Measurements from ENCODE around the gene KCTD4.

Gene KCTD4

GRCh38 chr13:45228002-45228401, 27.2 kb upstream of the KCTD4 start:
- Histone ChIP-seq H2BK5ac (ENCODE audit: low read length) (no peak overlapping the region), H3K9ac (ENCODE audit: low read length) (no peak overlapping the region), H3K4me3 (ENCODE audit: low read length) (no peak overlapping the region), H3K4me2 (ENCODE audit: low read length) (no peak overlapping the region), H3K4ac (ENCODE audit: low read depth, low read length) (no peak overlapping the region), H2BK120ac (ENCODE audit: low read depth, low read length) (no peak overlapping the region), H3K23ac (ENCODE audit: low read length) (no peak overlapping the region), H3K27me3 (ENCODE audit: insufficient read depth, low read length, poor library complexity) (no peaks in the 10 kb centered on the region), H3K79me1 (ENCODE audit: low read length) (peaks cover 2% of the 10 kb centered on the region), H2BK15ac (replicated peaks; ENCODE audit: low read depth) (no peak overlapping the region), H3K36me3 (ENCODE audit: control insufficient read depth, insufficient read depth, low read length) (no peaks in the 10 kb centered on the region), H3K4me1 (ENCODE audit: control insufficient read depth, low read depth, low read length) (no peaks in the 10 kb centered on the region), H4K8ac (ENCODE audit: low read depth, low read length) (no peak overlapping the region), H3K18ac (ENCODE audit: low read length) (no peak overlapping the region), H3K27ac (ENCODE audit: low read depth, low read length) (no peak overlapping the region), H2AK5ac (ENCODE audit: low read length) (no peak overlapping the region), H4K5ac (ENCODE audit: low read length) (no peak overlapping the region), H3K79me2 (ENCODE audit: control insufficient read depth, insufficient read depth, low read length) (no peaks in the 10 kb centered on the region), H3K56ac (ENCODE audit: low read length) (no peak overlapping the region)
- no peak for DNase-seq
- WGBS (ENCODE audit: extremely low coverage, insufficient coverage, low lambda C conversion rate), result no CpG with 5 or more reads among the region's 5 CpGs

- Histone ChIP-seq H3K56ac (ENCODE audit: low read length) (no peak overlapping the region), H2BK5ac (ENCODE audit: low read length) (no peak overlapping the region), H3K36me3 (ENCODE audit: control insufficient read depth, insufficient read depth, low read length) (no peaks in the 10 kb centered on the region), H3K4me1 (ENCODE audit: control insufficient read depth, low read depth, low read length) (no peaks in the 10 kb centered on the region), H3K27ac (ENCODE audit: low read depth, low read length) (no peak overlapping the region), H3K4me2 (ENCODE audit: low read length) (no peak overlapping the region), H3K4me3 (ENCODE audit: low read length) (no peak overlapping the region), H2AK5ac (ENCODE audit: low read length) (no peak overlapping the region), H3K9ac (ENCODE audit: low read length) (no peak overlapping the region), H3K23ac (ENCODE audit: low read length) (no peak overlapping the region), H2BK120ac (ENCODE audit: low read depth, low read length) (no peak overlapping the region), H3K18ac (ENCODE audit: low read length) (no peak overlapping the region), H4K5ac (ENCODE audit: low read length) (no peak overlapping the region), H2BK15ac (replicated peaks; ENCODE audit: low read depth) (no peak overlapping the region), H3K79me1 (ENCODE audit: low read length) (peaks cover 2% of the 10 kb centered on the region), H3K4ac (ENCODE audit: low read depth, low read length) (no peak overlapping the region), H3K79me2 (ENCODE audit: control insufficient read depth, insufficient read depth, low read length) (no peaks in the 10 kb centered on the region), H3K27me3 (ENCODE audit: insufficient read depth, low read length, poor library complexity) (no peaks in the 10 kb centered on the region), H4K8ac (ENCODE audit: low read depth, low read length) (no peak overlapping the region)
- DNase-seq, result no peak
- WGBS (ENCODE audit: extremely low coverage, insufficient coverage, low lambda C conversion rate), result no CpG with 5 or more reads among the region's 3 CpGs
Measured at GRCh38 chr13:45226024-45226423, 25.2 kb upstream of the KCTD4 start.

- H4K5ac ChIP-seq (ENCODE audit: low read length), result no peak overlapping the region
- no peak overlapping the region for H2BK15ac ChIP-seq (replicated peaks; ENCODE audit: low read depth)
- no peak overlapping the region for H2AK5ac ChIP-seq (ENCODE audit: low read length)
- no peak overlapping the region for H3K27ac ChIP-seq (ENCODE audit: low read depth, low read length)
- no peak for DNase-seq
- H3K4ac ChIP-seq (ENCODE audit: low read depth, low read length), result no peak overlapping the region
- H3K79me1 ChIP-seq (ENCODE audit: low read length), result peaks cover 2% of the 10 kb centered on the region
- H3K4me1 ChIP-seq (ENCODE audit: control insufficient read depth, low read depth, low read length), result no peaks in the 10 kb centered on the region
- no peak overlapping the region for H3K23ac ChIP-seq (ENCODE audit: low read length)
- no peak overlapping the region for H3K4me2 ChIP-seq (ENCODE audit: low read length)
- WGBS (ENCODE audit: extremely low coverage, insufficient coverage, low lambda C conversion rate), result 100% methylated on average over 1 of the region's 4 CpGs
- no peaks in the 10 kb centered on the region for H3K27me3 ChIP-seq (ENCODE audit: insufficient read depth, low read length, poor library complexity)
- H3K4me3 ChIP-seq (ENCODE audit: low read length), result no peak overlapping the region
- H2BK5ac ChIP-seq (ENCODE audit: low read length), result no peak overlapping the region
- no peak overlapping the region for H3K56ac ChIP-seq (ENCODE audit: low read length)
- H3K36me3 ChIP-seq (ENCODE audit: control insufficient read depth, insufficient read depth, low read length), result no peaks in the 10 kb centered on the region
- H2BK120ac ChIP-seq (ENCODE audit: low read depth, low read length), result no peak overlapping the region
- H3K9ac ChIP-seq (ENCODE audit: low read length), result no peak overlapping the region
- no peaks in the 10 kb centered on the region for H3K79me2 ChIP-seq (ENCODE audit: control insufficient read depth, insufficient read depth, low read length)
- H3K18ac ChIP-seq (ENCODE audit: low read length), result no peak overlapping the region
- H4K8ac ChIP-seq (ENCODE audit: low read depth, low read length), result no peak overlapping the region
Measured at GRCh38 chr13:45225370-45225769, 24.5 kb upstream of the KCTD4 start.

GRCh38 chr13:45224176-45224575, 23.3 kb upstream of the KCTD4 start:
- peaks cover 2% of the 10 kb centered on the region for H3K79me1 ChIP-seq (ENCODE audit: low read length)
- H3K79me2 ChIP-seq (ENCODE audit: control insufficient read depth, insufficient read depth, low read length), result no peaks in the 10 kb centered on the region
- no peak overlapping the region for H3K18ac ChIP-seq (ENCODE audit: low read length)
- H3K4me2 ChIP-seq (ENCODE audit: low read length), result no peak overlapping the region
- H3K36me3 ChIP-seq (ENCODE audit: control insufficient read depth, insufficient read depth, low read length), result no peaks in the 10 kb centered on the region
- no peak overlapping the region for H3K23ac ChIP-seq (ENCODE audit: low read length)
- H2AK5ac ChIP-seq (ENCODE audit: low read length), result no peak overlapping the region
- H3K27me3 ChIP-seq (ENCODE audit: insufficient read depth, low read length, poor library complexity), result no peaks in the 10 kb centered on the region
- H3K4ac ChIP-seq (ENCODE audit: low read depth, low read length), result no peak overlapping the region
- no peak overlapping the region for H3K9ac ChIP-seq (ENCODE audit: low read length)
- H2BK15ac ChIP-seq (replicated peaks; ENCODE audit: low read depth), result no peak overlapping the region
- no peak overlapping the region for H3K27ac ChIP-seq (ENCODE audit: low read depth, low read length)
- no peak overlapping the region for H3K4me3 ChIP-seq (ENCODE audit: low read length)
- no peak overlapping the region for H4K5ac ChIP-seq (ENCODE audit: low read length)
- no peak overlapping the region for H3K56ac ChIP-seq (ENCODE audit: low read length)
- DNase-seq, result no peak
- no peak overlapping the region for H4K8ac ChIP-seq (ENCODE audit: low read depth, low read length)
- H2BK120ac ChIP-seq (ENCODE audit: low read depth, low read length), result no peak overlapping the region
- H2BK5ac ChIP-seq (ENCODE audit: low read length), result no peak overlapping the region
- H3K4me1 ChIP-seq (ENCODE audit: control insufficient read depth, low read depth, low read length), result peaks cover 2% of the 10 kb centered on the region

- no peak overlapping the region for H3K9ac ChIP-seq (ENCODE audit: low read length)
- H2AK5ac ChIP-seq (ENCODE audit: low read length), result no peak overlapping the region
- H3K79me1 ChIP-seq (ENCODE audit: low read length), result peaks cover 2% of the 10 kb centered on the region
- no peak overlapping the region for H3K4ac ChIP-seq (ENCODE audit: low read depth, low read length)
- no peak overlapping the region for H3K18ac ChIP-seq (ENCODE audit: low read length)
- no peak overlapping the region for H2BK120ac ChIP-seq (ENCODE audit: low read depth, low read length)
- no peak overlapping the region for H4K8ac ChIP-seq (ENCODE audit: low read depth, low read length)
- no peak overlapping the region for H3K27ac ChIP-seq (ENCODE audit: low read depth, low read length)
- no peaks in the 10 kb centered on the region for H3K36me3 ChIP-seq (ENCODE audit: control insufficient read depth, insufficient read depth, low read length)
- H3K4me1 ChIP-seq (ENCODE audit: control insufficient read depth, low read depth, low read length), result peaks cover 2% of the 10 kb centered on the region
- H3K4me3 ChIP-seq (ENCODE audit: low read length), result no peak overlapping the region
- H4K5ac ChIP-seq (ENCODE audit: low read length), result no peak overlapping the region
- no peak overlapping the region for H3K4me2 ChIP-seq (ENCODE audit: low read length)
- no peaks in the 10 kb centered on the region for H3K79me2 ChIP-seq (ENCODE audit: control insufficient read depth, insufficient read depth, low read length)
- H3K56ac ChIP-seq (ENCODE audit: low read length), result no peak overlapping the region
- no peak for DNase-seq
- H2BK5ac ChIP-seq (ENCODE audit: low read length), result no peak overlapping the region
- no peaks in the 10 kb centered on the region for H3K27me3 ChIP-seq (ENCODE audit: insufficient read depth, low read length, poor library complexity)
- WGBS (ENCODE audit: extremely low coverage, insufficient coverage, low lambda C conversion rate), result no CpG with 5 or more reads among the region's 1 CpG
- H2BK15ac ChIP-seq (replicated peaks; ENCODE audit: low read depth), result no peak overlapping the region
- H3K23ac ChIP-seq (ENCODE audit: low read length), result no peak overlapping the region
Measured at GRCh38 chr13:45222919-45223318, 22.1 kb upstream of the KCTD4 start.

- no peak overlapping the region for H3K56ac ChIP-seq (ENCODE audit: low read length)
- WGBS (ENCODE audit: extremely low coverage, insufficient coverage, low lambda C conversion rate), result no CpG with 5 or more reads among the region's 3 CpGs
- no peak overlapping the region for H2BK15ac ChIP-seq (replicated peaks; ENCODE audit: low read depth)
- no peak overlapping the region for H3K27ac ChIP-seq (ENCODE audit: low read depth, low read length)
- H3K4me2 ChIP-seq (ENCODE audit: low read length), result no peak overlapping the region
- no peaks in the 10 kb centered on the region for H3K79me2 ChIP-seq (ENCODE audit: control insufficient read depth, insufficient read depth, low read length)
- H3K4ac ChIP-seq (ENCODE audit: low read depth, low read length), result no peak overlapping the region
- H3K27me3 ChIP-seq (ENCODE audit: insufficient read depth, low read length, poor library complexity), result no peaks in the 10 kb centered on the region
- no peak overlapping the region for H3K18ac ChIP-seq (ENCODE audit: low read length)
- peaks cover 2% of the 10 kb centered on the region for H3K79me1 ChIP-seq (ENCODE audit: low read length)
- no peak overlapping the region for H2BK120ac ChIP-seq (ENCODE audit: low read depth, low read length)
- no peak overlapping the region for H2BK5ac ChIP-seq (ENCODE audit: low read length)
- H4K5ac ChIP-seq (ENCODE audit: low read length), result no peak overlapping the region
- no peak for DNase-seq
- no peak overlapping the region for H3K23ac ChIP-seq (ENCODE audit: low read length)
- H3K4me3 ChIP-seq (ENCODE audit: low read length), result no peak overlapping the region
- no peak overlapping the region for H4K8ac ChIP-seq (ENCODE audit: low read depth, low read length)
- no peak overlapping the region for H2AK5ac ChIP-seq (ENCODE audit: low read length)
- no peak overlapping the region for H3K9ac ChIP-seq (ENCODE audit: low read length)
- H3K4me1 ChIP-seq (ENCODE audit: control insufficient read depth, low read depth, low read length), result peaks cover 2% of the 10 kb centered on the region
- H3K36me3 ChIP-seq (ENCODE audit: control insufficient read depth, insufficient read depth, low read length), result no peaks in the 10 kb centered on the region
Measured at GRCh38 chr13:45222516-45222915, 21.7 kb upstream of the KCTD4 start.

Data from mesendoderm (in vitro differentiated cells).